HuH-7 (cell line): ENCODE results near the gene PTGES.

Experiments
- DNase-seq: peaks from one replicate; pipeline ENCODE4 v3.0.0; 2011; ENCODE audit warnings: low spot score

Gene PTGES

DNA sequence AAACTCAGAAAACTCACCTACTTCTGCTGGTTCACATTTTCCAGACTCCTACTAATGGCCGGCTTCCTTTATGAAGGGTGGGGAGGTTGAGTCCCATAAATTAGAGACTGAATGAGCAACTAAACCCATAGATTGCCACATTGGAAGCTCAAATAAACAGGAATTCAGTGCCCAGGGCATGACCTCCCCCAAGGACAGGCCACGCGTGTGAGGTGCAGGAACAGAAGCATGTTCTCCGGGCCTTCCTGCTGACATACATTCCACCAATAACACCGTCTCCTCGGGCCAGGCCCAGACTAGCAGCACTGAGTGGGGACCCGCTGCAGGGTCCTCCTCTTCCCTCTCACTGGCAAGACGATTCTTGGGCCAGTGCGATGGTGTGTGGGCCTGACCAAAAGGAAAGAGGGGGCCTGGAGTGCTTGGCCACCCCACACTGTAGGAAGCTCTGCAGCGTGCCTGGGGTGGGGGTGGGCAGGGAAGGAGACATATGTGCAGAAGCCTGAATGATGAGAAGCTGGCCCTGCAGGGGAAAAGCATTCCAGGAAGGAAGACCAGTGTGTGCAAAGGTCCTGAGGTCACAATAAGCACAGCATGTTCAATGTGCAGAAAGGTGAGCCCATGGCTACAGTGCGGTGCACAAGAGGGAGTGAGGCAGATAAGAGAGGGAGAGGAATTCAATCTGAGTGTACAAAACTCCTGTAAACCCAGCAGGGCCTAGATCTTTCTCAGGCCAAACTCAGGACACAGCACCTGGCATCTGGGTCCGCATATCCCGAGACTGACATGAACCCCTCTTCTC is 12.0 kb downstream of the PTGES start:
- DNase-seq: no peak

DNA sequence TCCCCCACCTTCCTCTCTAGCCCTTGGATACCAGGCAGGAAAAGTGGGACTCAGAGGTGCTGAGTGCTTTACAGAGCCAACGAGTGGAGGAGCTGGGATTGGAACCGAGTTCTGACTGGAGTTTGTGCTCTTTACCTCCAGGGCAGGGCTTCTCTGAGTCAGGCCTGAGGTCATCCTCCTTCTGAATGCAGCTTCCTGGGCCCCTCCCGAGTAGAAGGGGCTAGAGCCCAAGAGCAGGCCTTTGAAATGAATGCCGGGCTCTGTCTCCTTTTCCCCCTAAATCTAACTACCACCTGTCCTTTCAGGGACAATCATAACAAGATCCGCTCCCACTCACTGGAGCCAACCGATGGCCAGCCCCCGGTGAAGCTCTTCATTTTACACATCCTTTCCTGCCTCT is 12.7 kb downstream of the PTGES start:
- no peak for DNase-seq

DNA sequence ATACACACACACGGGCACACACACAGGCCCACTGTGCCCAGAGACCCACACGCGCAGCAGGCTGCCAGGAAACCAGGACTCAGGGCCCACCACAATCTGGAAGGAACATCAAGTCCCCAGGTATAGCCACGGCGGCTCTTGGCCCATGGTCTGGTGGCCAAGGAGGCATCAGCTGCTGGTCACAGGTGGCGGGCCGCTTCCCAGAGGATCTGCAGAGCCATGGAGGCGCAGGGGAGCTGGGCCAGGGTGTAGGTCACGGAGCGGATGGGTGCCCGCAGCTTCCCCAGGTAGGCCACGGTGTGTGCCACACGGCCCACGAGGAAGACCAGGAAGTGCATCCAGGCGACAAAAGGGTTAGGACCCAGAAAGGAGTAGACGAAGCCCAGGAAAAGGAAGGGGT is 13.4 kb downstream of the PTGES start:
- no peak for DNase-seq

DNA sequence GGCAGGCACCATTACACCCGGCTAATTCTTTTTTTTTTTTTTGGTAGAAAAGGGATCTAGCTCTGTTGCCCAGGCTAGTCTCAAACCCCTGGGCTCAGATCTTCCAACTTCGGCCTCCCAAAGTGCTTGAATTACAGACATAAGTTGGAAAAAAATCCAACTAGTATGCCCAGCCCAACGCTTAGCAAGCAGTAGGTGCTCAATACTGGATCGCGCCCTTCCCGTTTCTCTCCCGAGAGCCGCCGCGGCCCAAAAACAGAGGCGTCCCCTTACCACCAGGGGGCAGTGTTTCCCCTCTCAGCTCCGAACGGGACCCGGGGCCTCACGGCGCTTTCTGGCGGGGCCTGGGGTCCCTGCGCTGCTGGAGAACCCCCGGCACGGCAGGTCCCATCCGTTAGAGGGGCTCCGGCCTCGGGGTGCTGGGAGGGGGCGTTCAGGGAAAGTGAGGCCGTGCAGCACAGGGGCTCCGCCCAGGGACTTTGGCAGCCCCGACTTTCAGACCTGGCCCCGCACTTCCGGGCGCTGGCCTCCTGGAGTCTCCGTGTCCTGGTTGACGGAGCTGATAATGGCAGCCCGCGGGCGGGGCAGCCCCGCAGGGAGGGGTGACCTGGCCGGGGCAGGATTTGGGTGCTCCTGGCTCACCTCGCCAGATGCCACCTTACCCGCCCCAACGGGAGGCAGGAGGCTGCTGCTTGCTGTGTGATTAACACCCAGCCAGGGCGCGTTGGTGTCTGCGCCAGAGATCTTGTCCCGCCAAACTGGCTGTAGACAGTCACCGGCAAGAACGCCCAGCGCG is 15.2 kb downstream of the PTGES start:
- peak; percentile 94 for DNase-seq

DNA sequence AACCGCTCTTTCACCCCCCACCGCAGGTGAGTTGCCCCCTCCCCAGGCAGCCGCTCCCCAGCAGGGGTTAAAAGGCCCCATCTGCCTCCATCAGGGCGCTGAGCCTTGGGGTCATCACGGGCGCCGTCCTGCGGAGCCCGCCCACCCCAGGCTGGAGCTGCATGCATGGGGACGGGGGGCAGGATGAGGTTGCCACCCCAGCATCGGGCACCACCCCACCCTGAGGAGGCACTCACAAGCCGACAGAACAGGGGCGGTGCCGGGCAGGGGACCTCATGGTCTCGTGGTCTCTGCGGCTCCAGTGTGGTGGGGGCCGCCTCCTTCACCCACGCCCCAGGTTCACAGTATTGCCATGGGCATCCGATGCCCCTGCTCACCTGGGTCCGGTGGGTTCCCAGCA is 16.5 kb downstream of the PTGES start:
- no peak for DNase-seq

DNA sequence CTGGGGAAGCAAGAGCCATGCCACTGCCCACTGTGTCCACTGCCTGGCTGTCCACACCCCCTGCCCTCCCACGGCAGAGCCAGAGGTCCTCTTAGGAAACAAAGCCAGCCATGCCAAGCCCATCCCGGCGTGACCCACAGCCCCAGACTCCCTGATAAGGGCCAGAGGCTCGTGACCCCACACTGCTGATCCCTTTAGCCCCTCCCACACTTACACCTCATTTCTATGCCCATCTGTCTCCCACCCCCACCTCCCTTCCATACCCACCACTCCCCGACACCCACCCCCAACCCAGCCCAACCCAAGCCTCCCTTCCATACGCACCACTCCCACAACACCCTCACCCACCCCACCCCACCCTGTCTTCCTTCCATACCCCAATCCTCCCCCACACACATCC is 17.3 kb downstream of the PTGES start:
- DNase-seq: no peak

DNA sequence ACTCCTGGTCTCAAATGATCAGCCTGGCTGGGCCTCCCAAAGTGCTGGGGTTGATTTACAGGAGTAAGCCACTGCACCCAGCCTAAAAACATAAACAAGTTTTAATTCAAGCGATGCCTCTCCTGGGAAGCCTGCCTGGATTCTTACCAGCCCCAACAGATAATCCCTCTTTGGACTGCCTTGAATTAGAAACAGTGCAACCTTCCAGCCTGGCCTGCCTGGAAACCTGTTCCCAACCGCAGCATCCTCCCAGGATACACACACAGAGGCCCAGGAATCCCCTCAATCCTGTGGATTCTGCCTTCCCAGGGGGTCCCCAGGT is 19.2 kb downstream of the PTGES start:
- DNase-seq: no peak

DNA sequence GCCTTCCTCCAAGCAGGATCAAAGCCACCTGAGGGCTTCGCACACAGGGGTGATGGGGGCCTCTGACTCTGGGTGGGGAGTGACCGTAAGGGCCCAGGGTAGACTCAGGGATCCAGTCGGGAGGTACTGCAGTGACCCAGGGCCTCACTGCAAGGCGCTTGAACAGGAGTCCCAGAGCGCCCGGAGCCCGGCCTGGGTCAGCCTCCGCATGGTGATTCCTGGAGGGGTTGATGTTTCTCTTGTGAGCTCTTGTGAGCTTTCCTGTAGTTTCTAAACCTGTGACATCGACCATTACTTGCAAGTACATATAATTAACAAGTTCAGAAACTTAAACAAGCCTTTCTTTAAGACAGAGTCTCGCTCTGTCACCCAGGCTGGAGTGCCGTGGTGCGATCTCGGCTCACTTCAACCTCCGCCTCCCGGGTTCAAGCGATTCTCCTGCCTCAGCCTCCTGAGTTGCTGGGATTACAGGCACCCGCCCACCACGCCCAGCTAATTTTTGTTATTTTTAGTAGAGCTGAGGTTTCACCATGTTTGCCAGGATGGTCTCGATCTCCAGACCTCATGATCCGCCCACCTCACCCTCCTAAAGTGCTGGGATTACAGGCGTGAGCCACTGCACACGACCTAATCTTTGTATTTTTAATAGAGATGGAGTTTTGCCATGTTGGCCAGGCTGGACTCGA is 19.8 kb downstream of the PTGES start:
- DNase-seq: no peak

DNA sequence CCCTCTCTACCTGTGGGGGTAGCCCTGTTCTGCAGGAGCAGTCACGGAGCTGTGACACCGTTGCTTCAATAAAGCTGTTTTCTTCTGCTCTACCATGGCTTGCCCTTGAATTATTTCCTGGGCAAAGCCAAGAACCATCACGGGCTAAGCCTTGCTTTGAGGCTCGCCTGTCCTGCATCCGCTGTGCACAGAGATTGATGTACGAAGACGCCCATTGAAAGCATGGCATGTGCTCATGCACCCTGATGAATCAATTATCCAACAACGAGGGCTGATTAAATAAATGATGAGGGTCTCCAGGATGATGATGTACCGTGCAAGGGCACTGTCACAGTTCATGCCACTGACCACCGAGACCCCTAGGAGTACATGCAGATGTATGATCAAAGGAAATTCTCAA is 20.7 kb downstream of the PTGES start:
- DNase-seq: no peak

DNA sequence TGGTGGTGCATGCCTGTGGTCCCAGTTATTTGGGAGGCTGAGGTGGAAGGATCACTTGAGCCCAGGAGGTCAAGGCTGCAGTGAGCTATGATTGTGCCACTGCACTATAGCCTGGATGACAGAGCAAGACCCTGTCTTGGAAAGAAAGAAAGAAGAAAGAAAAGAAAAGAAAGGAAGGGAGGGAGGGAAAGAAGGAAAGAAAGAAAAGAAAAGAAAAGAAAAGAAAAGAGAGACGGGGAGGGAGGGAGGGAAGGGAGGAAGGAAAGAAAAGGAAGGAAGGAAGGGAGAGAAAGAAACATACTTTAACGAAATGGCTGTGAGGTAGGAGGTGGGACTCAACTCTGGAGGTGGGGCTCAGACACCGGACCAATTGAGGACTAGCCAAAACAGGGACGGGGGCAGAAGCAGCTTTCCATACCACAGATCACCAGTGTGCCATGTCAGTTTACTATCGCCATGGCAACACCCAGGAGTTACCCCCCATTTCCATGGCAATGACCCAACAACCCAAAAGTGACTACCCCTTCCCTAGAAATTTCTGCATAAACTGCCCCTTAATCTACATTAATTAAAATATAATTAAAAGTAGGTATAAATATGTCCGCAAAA is 21.3 kb downstream of the PTGES start:
- no peak for DNase-seq

DNA sequence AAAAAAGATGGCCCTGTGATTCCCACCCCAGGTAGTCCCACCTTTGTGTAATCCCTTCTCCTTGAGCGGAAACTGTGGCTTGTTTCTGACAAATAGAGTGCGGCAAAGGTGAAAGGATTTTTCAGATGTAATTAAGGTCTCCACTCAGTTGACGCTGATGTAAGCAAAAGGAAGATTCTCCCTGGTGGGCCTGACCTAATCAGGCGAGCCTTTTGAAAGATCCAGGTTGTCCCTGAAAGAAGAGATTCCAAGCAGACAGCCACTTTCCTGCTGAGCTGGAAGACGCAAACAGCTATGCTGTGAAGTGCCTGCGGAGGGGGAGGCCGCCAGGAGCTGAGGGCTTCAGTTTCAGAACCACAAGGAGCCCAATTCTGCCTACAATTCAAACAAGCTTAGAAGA is 24.1 kb downstream of the PTGES start:
- DNase-seq: no peak

DNA sequence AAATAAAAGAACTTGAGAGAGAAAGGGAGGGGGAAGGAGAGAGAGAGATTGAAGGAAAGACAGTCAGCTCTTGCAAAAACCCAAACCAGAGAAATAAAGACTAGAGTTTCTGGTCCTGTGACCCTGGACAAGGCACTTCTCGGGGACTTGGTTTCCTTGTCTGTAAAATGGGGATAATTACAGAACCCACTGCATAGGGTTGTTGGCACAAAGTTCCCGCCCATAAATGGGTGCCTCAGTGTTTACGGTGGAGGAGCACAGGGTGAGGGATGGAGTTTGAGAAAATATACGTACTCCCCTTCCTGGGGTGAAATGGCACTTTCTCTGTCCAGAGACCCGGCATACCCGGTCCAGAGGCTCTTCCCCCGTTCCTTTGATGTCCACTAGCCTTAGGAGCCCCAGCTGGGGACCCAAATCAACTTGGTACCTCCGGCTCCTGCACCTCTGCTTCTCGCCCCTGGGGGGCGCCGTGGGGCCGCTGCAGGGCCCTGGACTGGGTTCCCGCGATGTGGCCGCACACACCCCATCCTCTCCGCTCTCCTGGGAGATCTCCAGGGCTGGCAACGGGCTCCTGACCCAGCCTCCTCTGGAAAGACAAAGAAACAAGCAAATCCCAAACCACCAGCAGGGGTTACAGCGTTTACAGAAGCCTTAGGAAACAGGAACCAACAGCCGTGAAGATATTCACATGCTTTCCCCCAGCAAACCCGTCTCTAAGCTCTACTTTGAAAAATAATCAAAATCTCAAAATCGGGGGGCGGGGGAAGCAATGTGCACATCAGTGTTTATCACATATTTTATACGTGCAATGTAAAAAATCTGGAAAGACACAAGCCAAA is 26.3 kb downstream of the PTGES start:
- peak; percentile 99 for DNase-seq

DNA sequence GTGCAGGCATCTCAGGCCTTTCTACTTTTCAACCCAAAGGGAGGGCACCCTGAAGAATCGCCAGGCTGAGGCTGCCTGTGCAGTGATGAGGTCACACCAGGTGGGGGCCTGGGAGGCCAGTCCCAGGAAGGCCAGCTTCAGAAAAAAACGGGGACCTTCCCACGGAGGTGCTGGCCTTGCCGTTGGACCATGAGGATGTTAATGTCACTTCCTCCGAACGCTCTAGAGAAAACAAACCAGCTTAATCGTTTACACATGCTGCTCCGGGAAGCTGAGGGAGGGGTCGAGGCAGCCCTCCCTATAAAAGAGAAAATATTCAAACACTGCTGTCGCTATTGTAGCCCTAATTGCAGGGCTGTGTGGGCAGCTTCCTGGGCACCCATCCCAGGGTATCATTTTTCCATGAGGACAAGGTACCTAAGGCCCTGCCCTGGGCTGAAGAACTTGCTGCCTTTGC is 27.0 kb downstream of the PTGES start:
- no peak for DNase-seq

DNA sequence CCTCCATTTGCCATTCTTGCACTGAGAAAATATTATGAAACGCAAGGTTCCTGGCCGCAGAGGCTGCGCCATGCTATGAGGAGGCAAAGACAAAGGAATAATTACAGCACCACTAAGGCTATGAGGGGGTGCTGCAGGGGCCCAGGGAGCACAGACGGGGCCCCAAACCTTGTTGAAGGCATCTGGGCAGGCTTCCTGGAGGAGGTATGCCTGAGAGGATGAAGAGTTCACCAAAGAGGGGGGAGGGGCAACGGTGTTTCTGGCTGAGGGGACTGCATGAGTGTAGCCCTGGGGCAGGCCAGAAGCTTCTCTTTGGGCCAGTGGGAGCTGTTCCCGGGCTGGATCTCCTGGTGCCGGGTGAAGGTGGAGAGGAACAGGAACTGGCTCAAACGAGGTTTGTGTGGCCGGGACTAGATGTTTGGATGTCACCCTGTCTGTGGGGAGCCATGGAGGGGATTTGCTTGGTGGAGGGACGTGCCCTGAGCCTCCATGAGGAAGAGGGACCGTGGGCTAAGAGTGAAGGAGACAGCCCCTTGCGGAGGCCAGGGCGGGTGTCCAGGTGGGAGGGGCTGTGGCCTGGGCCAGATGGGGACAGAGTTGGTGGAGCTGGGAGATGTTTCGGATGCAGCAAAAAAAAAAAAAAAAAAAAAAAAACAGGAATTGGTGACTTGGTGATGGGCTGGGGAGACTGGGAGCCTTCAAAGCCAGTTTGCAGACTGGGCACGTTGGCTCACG is 28.2 kb downstream of the PTGES start:
- DNase-seq: no peak

DNA sequence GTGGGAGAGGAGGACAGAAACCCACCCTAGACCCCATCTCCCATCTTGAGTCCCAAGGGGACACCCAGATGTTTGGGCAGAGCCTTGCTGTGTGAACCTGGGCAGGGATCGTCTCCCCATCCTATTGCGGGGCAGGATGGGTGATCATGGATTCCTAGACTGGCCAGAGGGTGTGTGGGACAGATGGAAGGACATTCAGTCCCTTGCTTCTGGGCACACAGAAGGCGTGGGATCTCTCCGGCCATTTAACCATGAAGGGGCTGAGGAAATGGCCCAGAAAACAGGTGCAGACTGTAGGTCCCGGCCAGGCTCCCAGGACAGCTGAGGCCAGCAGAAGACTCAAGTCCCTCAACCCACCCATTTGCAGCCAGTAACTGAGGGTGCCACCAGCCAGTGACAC is 29.9 kb downstream of the PTGES start:
- no peak for DNase-seq

DNA sequence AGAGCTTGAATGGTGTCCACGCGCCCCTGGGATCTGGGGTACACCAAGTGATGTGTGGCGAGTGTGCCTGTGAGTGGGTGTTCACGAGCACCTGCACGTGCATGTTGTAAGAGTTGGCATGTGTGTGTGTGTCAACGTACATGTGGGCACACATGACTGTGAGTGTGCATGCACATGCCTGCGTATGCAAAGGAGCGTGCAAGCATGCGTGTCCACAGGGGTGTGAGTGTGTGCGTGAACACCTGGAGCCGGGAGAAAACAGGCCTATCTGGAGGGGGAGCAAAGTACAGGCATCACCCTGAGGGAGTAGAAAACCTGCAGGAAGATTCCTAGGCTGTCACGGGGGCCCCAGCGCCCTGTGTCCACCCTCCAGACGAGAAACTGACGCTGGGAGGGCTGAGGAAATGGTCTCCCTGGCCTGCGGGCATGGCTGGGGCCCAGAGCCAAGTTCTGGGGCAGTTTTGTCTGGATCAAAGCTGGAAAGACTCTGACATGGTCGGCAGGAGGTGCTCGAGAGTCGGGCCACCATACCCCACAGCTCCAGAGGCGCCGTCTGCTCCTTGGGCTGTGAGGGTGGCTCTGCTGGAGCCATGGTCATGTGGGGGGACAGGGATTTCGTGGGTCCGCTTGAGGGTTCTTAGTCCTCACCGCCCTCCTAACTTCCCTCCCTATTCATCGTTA is 31.8 kb downstream of the PTGES start:
- no peak for DNase-seq

DNA sequence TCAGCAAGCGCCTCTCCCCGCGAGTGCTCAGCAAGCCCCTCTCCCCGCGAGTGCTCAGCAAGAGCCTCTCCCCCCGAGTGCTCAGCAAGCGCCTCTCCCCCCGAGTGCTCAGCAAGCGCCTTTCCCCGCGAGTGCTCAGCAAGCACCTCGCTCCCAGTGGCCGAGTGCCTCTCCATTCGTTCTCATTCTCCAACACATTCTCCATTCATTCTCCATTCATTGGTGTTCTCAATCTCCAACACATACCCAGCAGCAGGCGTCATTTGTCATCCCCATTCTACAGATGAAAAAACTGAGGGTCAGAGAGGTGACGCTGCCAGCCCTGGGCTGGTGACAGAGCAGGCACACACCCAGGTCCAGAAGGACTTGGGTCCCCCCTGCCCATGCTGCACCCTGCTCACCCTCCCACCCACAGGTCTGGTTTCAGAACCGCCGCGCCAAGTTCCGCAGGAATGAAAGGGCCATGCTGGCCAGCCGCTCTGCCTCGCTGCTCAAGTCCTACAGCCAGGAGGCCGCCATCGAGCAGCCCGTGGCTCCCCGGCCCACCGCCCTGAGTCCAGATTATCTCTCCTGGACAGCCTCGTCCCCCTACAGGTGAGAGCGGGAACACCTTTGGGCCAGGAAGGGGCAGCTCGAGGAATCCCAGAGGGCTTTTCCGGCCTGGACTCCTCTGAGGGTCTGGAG is 32.5 kb downstream of the PTGES start:
- peak; percentile 68 for DNase-seq

DNA sequence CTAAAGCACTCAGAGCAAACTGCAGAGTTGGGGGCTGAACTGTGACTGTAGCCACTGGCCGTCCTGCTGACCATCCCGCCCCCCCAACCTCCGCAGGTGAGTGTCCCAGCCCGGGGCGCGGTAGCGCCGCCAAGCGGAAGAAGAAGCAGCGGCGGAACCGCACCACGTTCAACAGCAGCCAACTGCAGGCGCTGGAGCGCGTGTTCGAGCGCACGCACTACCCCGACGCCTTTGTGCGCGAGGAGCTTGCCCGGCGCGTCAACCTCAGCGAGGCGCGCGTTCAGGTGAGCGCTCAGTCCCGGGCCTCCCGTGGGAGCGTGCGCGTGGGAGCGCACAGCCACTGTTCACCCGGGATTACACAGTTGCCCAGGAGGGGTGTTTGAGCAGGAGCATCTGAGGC is 33.7 kb downstream of the PTGES start:
- no peak for DNase-seq

DNA sequence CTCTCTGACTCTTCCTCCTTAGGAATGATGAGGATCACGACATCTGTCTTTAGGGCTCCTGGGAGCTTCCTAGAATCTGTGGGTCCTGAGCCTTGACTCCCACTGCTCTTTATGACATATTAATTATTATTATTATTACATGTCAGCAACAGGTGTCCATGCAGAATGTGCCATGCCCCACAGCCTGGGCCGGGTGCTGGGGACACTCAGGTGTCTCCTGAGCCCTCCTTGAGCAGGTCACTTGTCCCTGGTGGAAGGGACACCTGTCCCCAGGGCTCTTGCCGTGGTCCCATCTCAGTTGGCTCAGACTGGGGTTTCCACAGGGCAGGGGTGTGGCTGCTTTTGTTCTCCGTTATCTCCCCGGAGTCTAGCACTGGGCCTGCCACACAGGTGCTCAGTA is 34.2 kb downstream of the PTGES start:
- no peak for DNase-seq

DNA sequence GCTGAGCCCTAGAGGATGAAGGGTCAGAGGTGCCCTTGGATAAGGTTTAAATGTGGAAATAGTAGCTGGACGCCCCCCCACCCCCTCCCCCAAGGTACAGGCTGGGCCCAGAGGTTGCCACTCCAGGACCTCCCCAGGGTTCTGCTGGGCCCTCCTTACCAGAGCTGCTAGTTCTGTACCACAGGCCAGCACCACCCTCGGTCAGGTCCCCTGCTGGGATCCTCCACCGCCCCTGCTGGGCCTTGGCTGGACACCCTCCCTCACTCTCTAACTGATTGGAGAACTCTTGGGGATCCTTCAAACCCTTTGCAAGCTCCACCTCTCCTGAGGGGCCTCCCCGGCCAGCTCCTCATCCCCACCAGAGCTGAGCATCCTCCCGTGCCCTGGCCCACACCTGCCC is 34.9 kb downstream of the PTGES start:
- DNase-seq: no peak
